ENCODE results near the gene SESN3.

SESN3 gene

GRCh38 chr11:95123556-95123955 lies 107.4 kb downstream of the SESN3 start:
- DNase-seq (ENCODE audit: low read depth, low spot score): no peak

- DNase-seq (ENCODE audit: low read depth, low spot score): no peak
Observed at GRCh38 chr11:95121698-95122097, 109.3 kb downstream of the SESN3 start.

- no peak for DNase-seq (ENCODE audit: low read depth, low spot score)
Observed at GRCh38 chr11:95119361-95120060, 111.5 kb downstream of the SESN3 start.

- DNase-seq (ENCODE audit: low read depth, low spot score): no peak
Observed at GRCh38 chr11:95115597-95115996, 115.4 kb downstream of the SESN3 start.

Measured in iPS DF 19.7 (cell line).